Lower leg skin (tissue), 3 donors: Measurements from ENCODE around the gene IFI30.

Source experiments
- POLR2A ChIP-seq, 2 donors: fragments of 450-650 bp; IDR thresholded peaks; one replicate each; pipeline ENCODE4 v1.6.1; 2016 to 2017; ENCODE audit warnings: antibody characterized with exemption in 2 of 2, mild to moderate bottlenecking in 1 of 2, moderate library complexity in 1 of 2
- TF ChIP-seq, protein P1 (sequence below), 3 donors: fragments of 450-650 bp; IDR thresholded peaks; one replicate each; pipeline ENCODE4 v1.5.1; 2016; ENCODE audit warnings: antibody characterized with exemption in 3 of 3, mild to moderate bottlenecking in 3 of 3, moderate library complexity in 2 of 3

- TF ChIP-seq POLR2A (IDR thresholded peaks at IDR 0.05): no peak
- TF ChIP-seq, protein P1, sequence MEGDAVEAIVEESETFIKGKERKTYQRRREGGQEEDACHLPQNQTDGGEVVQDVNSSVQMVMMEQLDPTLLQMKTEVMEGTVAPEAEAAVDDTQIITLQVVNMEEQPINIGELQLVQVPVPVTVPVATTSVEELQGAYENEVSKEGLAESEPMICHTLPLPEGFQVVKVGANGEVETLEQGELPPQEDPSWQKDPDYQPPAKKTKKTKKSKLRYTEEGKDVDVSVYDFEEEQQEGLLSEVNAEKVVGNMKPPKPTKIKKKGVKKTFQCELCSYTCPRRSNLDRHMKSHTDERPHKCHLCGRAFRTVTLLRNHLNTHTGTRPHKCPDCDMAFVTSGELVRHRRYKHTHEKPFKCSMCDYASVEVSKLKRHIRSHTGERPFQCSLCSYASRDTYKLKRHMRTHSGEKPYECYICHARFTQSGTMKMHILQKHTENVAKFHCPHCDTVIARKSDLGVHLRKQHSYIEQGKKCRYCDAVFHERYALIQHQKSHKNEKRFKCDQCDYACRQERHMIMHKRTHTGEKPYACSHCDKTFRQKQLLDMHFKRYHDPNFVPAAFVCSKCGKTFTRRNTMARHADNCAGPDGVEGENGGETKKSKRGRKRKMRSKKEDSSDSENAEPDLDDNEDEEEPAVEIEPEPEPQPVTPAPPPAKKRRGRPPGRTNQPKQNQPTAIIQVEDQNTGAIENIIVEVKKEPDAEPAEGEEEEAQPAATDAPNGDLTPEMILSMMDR (IDR thresholded peaks at IDR 0.05): no peak
These were observed 46.5 kb downstream of the IFI30 start for GRCh38 chr19:18219911-18220631.
